ENCODE data around the gene SLIT3.

DNA sequence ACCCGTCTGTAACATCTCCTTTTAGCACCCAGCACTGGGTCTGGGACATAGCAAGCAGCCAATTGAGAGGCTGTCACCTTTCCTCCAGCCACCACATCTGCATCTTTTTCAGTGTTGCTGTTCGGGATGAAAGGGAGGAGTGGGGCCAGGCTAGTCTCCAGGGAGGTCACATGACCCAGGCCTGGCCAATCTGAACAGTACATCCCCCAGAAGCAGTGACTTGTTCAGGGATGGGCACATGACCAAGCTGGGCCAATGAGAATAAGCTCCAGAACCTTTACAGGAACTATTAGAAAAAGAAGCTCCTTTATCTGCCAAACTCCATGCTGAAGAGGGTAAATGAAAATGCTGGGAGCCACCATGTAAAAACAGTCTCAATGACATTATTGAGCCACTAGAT lies 359.0 kb downstream of the SLIT3 start:
- no peak for TF ChIP-seq EZH2 (IDR thresholded peaks at IDR 0.05; ENCODE audit: borderline replicate concordance)
- TF ChIP-seq, protein P1, sequence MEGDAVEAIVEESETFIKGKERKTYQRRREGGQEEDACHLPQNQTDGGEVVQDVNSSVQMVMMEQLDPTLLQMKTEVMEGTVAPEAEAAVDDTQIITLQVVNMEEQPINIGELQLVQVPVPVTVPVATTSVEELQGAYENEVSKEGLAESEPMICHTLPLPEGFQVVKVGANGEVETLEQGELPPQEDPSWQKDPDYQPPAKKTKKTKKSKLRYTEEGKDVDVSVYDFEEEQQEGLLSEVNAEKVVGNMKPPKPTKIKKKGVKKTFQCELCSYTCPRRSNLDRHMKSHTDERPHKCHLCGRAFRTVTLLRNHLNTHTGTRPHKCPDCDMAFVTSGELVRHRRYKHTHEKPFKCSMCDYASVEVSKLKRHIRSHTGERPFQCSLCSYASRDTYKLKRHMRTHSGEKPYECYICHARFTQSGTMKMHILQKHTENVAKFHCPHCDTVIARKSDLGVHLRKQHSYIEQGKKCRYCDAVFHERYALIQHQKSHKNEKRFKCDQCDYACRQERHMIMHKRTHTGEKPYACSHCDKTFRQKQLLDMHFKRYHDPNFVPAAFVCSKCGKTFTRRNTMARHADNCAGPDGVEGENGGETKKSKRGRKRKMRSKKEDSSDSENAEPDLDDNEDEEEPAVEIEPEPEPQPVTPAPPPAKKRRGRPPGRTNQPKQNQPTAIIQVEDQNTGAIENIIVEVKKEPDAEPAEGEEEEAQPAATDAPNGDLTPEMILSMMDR (IDR thresholded peaks at IDR 0.05; ENCODE audit: poor library complexity) = no peak
- TF ChIP-seq EZH2phosphoT487 (IDR thresholded peaks at IDR 0.05; ENCODE audit: low read depth, severe bottlenecking, unreplicated experiment) = no peak
